ENCODE results near the gene SERTM1. TPM values are rescaled to one million over a fixed set of nuclear protein-coding genes. Genes with fewer than 3 reads are reported as not detected.

Gene SERTM1
- total RNA-seq, 1 experiment from 2014 or later: 0.24 TPM

DNA sequence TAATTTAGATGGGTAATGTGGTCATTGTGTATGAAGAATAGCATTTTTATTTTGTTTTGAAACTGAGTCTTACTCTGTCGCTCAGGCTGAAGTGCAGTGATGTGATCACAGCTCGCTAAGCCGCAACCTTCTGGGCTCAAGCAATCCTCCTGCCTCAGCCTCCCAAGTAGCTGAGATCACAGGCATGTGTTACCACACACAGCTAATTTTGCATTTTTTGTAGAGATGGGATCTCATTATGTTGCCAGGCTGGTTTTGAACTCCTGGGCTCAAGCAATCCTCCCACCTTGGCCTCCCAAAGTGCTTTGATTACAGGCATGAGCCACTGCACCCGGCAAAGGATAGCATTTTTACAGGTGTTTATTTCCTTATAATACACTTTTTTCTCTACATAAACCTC lies 36.6 kb downstream of the SERTM1 start:
- no peak overlapping the region for H3K14ac ChIP-seq (ENCODE audit: insufficient read depth, low read length)
- Mint-ChIP-seq H3K27me3 (ENCODE audit: low read depth) (no peaks in the 10 kb centered on the region; the same call in 1 of the 2 replicates), H3K4me1 (peaks cover 0 to 2% of the 10 kb centered on the region in 2 experiments; a peak in 1 of 4 replicates), H3K27ac (no peak overlapping the region), H3K36me3 (ENCODE audit: insufficient read depth in 1 of 3, low read depth in 3 of 3) (no peaks in the 10 kb centered on the region), H3K4me3 (no peak overlapping the region), H3K9me3 (no peaks in the 10 kb centered on the region; a peak in 2 of 5 replicates)
- H3K79me2 ChIP-seq (ENCODE audit: insufficient read depth, low read length): no peaks in the 10 kb centered on the region
- no peak overlapping the region for H3T11ph ChIP-seq (ENCODE audit: low read length)
- H3K23me2 ChIP-seq (ENCODE audit: insufficient read length, low read depth, low read length, poor library complexity, severe bottlenecking): no peaks in the 10 kb centered on the region
- H3K9ac ChIP-seq (ENCODE audit: extremely low read depth, insufficient read length, low read length): no peak overlapping the region
- H3K9me3 ChIP-seq (ENCODE audit: control insufficient read depth, low read depth, low read length): no peaks in the 10 kb centered on the region
- H4K8ac ChIP-seq (replicated peaks; ENCODE audit: insufficient read length, low read depth, low read length): no peak overlapping the region
- DNase-seq: no peak
- no peak overlapping the region for H2BK20ac ChIP-seq (ENCODE audit: low read depth, low read length, poor library complexity, severe bottlenecking)
- no peaks in the 10 kb centered on the region for H3K27me3 ChIP-seq (ENCODE audit: insufficient read depth, low read length)
- no peak overlapping the region for H4K91ac ChIP-seq (ENCODE audit: insufficient read length, low read depth, low read length)
- H3K18ac ChIP-seq (ENCODE audit: insufficient read length, low read depth, low read length): no peak overlapping the region
- H3K23ac ChIP-seq (ENCODE audit: insufficient read length, low read depth, low read length): no peak overlapping the region
- no CpG with 5 or more reads among the region's 4 CpGs for WGBS (ENCODE audit: extremely low coverage, insufficient read length, low lambda C conversion rate)
- TF ChIP-seq, protein P1, sequence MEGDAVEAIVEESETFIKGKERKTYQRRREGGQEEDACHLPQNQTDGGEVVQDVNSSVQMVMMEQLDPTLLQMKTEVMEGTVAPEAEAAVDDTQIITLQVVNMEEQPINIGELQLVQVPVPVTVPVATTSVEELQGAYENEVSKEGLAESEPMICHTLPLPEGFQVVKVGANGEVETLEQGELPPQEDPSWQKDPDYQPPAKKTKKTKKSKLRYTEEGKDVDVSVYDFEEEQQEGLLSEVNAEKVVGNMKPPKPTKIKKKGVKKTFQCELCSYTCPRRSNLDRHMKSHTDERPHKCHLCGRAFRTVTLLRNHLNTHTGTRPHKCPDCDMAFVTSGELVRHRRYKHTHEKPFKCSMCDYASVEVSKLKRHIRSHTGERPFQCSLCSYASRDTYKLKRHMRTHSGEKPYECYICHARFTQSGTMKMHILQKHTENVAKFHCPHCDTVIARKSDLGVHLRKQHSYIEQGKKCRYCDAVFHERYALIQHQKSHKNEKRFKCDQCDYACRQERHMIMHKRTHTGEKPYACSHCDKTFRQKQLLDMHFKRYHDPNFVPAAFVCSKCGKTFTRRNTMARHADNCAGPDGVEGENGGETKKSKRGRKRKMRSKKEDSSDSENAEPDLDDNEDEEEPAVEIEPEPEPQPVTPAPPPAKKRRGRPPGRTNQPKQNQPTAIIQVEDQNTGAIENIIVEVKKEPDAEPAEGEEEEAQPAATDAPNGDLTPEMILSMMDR (conservative IDR thresholded peaks at IDR 0.05): no peak
- H3K56ac ChIP-seq (ENCODE audit: insufficient read length, low read depth, low read length): no peak overlapping the region
- no peak overlapping the region for H2AFZ ChIP-seq (ENCODE audit: low read length)
- H3K79me1 ChIP-seq (ENCODE audit: insufficient read depth, low read depth, low read length, poor library complexity, severe bottlenecking): no peaks in the 10 kb centered on the region
- no peaks in the 10 kb centered on the region for H4K20me1 ChIP-seq (ENCODE audit: control insufficient read depth, insufficient read depth, insufficient read length)
- no peak overlapping the region for H2AK5ac ChIP-seq (ENCODE audit: insufficient read length, low read length)
- no peak overlapping the region for H3K27ac ChIP-seq (ENCODE audit: insufficient read length, low read depth, low read length)
- H2BK12ac ChIP-seq (ENCODE audit: insufficient read length, low read depth, low read length): no peak overlapping the region
- H4K5ac ChIP-seq (ENCODE audit: insufficient read length, low read depth, low read length): no peak overlapping the region
- no peak overlapping the region for H2BK15ac ChIP-seq (ENCODE audit: low read depth, low read length)
- H3K4me2 ChIP-seq (ENCODE audit: insufficient read depth, insufficient read length, low read length): no peak overlapping the region
- no peak overlapping the region for H2BK5ac ChIP-seq (ENCODE audit: insufficient read length, low read length)
- H3K4me1 ChIP-seq (ENCODE audit: insufficient read depth, low read length): no peaks in the 10 kb centered on the region
- no peak overlapping the region for H2BK120ac ChIP-seq (ENCODE audit: low read depth, low read length, poor library complexity, severe bottlenecking)
- no peak overlapping the region for H3K4ac ChIP-seq (ENCODE audit: low read depth, low read length)

Data from H9 (cell line).